HEK293 (cell line): ENCODE results near the gene GAA.

ENCODE experiments used
- CTCF ChIA-PET: fragments of 350-600 bp; formaldehyde crosslinking; extraction: SDS; loops from one replicate; lab custom pipeline; 2021; ENCODE audit warnings: antibody characterized with exemption; lab: Yijun Ruan, JAX
- POLR2A ChIA-PET: fragments of 300-600 bp; formaldehyde crosslinking; extraction: SDS; loops from one replicate; lab custom pipeline; 2020; ENCODE audit warnings: antibody characterized with exemption, inconsistent platforms; lab: Yijun Ruan, JAX
- H3K27ac ChIP-seq: fragments of 200-500 bp; sonication (Bioruptor generic); 2 replicates; pipeline ENCODE4 v1.5.1; 2014; ENCODE audit warnings: low read depth, low read length, control low read depth, inconsistent platforms; ENCODE audit errors: extremely low read depth
- H3K36me3 ChIP-seq, 2 experiments: fragments of 200-500 bp in 1 of 2; sonication (Bioruptor generic) in 1 of 2; 1 replicate in 1 of 2; 2 replicates in 1 of 2; pipeline ENCODE4 v1.5.1; 2014 to 2017; ENCODE audit warnings: inconsistent platforms in 2 of 2, low read length in 2 of 2; ENCODE audit not compliant: control insufficient read depth in 2 of 2, insufficient read depth in 1 of 2
- H3K4me1 ChIP-seq: fragments of 200-500 bp; sonication (Bioruptor generic); 2 replicates; pipeline ENCODE4 v1.5.1; 2014; ENCODE audit warnings: mild to moderate bottlenecking, low read length, inconsistent platforms; ENCODE audit not compliant: control insufficient read depth, insufficient read depth
- H3K4me3 ChIP-seq: 2 replicates; pipeline ENCODE4 v1.5.1; 2011; ENCODE audit warnings: low read depth, mild to moderate bottlenecking, control low read depth, low read length, moderate library complexity
- H3K9me3 ChIP-seq: fragments of 200-500 bp; sonication (Bioruptor generic); 2 replicates; pipeline ENCODE4 v1.5.1; 2014; ENCODE audit warnings: low read depth, low read length, inconsistent platforms; ENCODE audit not compliant: control insufficient read depth, insufficient read depth
- IKZF3 ChIP-seq: fragments of 450-650 bp; IDR thresholded peaks from 2 replicates; pipeline ENCODE4 v1.5.0; 2018; ENCODE audit warnings: missing biosample characterization, mild to moderate bottlenecking, missing genetic modification characterization, moderate library complexity
- SP7 ChIP-seq: fragments of 450-650 bp; formaldehyde crosslinking; IDR thresholded peaks from 2 replicates; pipeline ENCODE4 v1.5.1; 2016; ENCODE audit warnings: missing biosample characterization, missing genetic modification characterization
- ZBTB21 ChIP-seq: fragments of 450-650 bp; formaldehyde crosslinking; IDR thresholded peaks from 2 replicates; pipeline ENCODE4 v1.5.1; 2017; ENCODE audit warnings: missing biosample characterization, missing genetic modification characterization
- ZFP41 ChIP-seq: fragments of 450-650 bp; formaldehyde crosslinking; IDR thresholded peaks from 2 replicates; pipeline ENCODE4 v1.5.1; 2016; ENCODE audit warnings: missing biosample characterization, missing genetic modification characterization, borderline replicate concordance
- ZNF121 ChIP-seq: fragments of 450-650 bp; formaldehyde crosslinking; IDR thresholded peaks from 2 replicates; pipeline ENCODE4 v1.5.1; 2016; ENCODE audit warnings: missing biosample characterization, missing genetic modification characterization
- ZNF140 ChIP-seq: fragments of 450-650 bp; formaldehyde crosslinking; IDR thresholded peaks from 2 replicates; pipeline ENCODE4 v1.5.1; 2016; ENCODE audit warnings: missing biosample characterization, missing genetic modification characterization
- ZNF19 ChIP-seq: fragments of 450-650 bp; formaldehyde crosslinking; IDR thresholded peaks from 2 replicates; pipeline ENCODE4; 2016; ENCODE audit warnings: missing biosample characterization, missing genetic modification characterization, low read depth
- ZNF473 ChIP-seq: fragments of 450-650 bp; formaldehyde crosslinking; IDR thresholded peaks from 2 replicates; pipeline ENCODE4 v1.5.1; 2017; ENCODE audit warnings: missing biosample characterization, missing genetic modification characterization
- ZNF621 ChIP-seq: fragments of 450-650 bp; formaldehyde crosslinking; IDR thresholded peaks from 2 replicates; pipeline ENCODE4 v1.5.1; 2017; ENCODE audit warnings: missing biosample characterization, missing genetic modification characterization
- ZNF768 ChIP-seq: fragments of 450-650 bp; formaldehyde crosslinking; IDR thresholded peaks from 2 replicates; pipeline ENCODE4 v1.5.1; 2018; ENCODE audit warnings: missing biosample characterization, mild to moderate bottlenecking, missing genetic modification characterization
- ZNF785 ChIP-seq: fragments of 450-650 bp; formaldehyde crosslinking; IDR thresholded peaks from 2 replicates; pipeline ENCODE4 v1.5.1; 2016; ENCODE audit warnings: missing biosample characterization, missing genetic modification characterization
- ZNF791 ChIP-seq: fragments of 450-650 bp; formaldehyde crosslinking; IDR thresholded peaks from 2 replicates; pipeline ENCODE4 v1.5.1; 2016; ENCODE audit warnings: missing biosample characterization, missing genetic modification characterization
- ZNF843 ChIP-seq: fragments of 450-650 bp; formaldehyde crosslinking; IDR thresholded peaks from 2 replicates; pipeline ENCODE4 v1.5.1; 2016; ENCODE audit warnings: missing biosample characterization, missing genetic modification characterization
- TF ChIP-seq, protein P1 (sequence below): fragments of 450-650 bp; formaldehyde crosslinking; IDR thresholded peaks from 2 replicates; pipeline ENCODE4 v1.5.1; 2016; ENCODE audit warnings: missing biosample characterization, missing genetic modification characterization
- TF ChIP-seq, protein P2 (sequence below): fragments of 450-650 bp; formaldehyde crosslinking; IDR thresholded peaks from 2 replicates; pipeline ENCODE4 v1.5.1; 2016; ENCODE audit warnings: missing biosample characterization, missing genetic modification characterization, borderline replicate concordance
- TF ChIP-seq, protein P3 (sequence below): fragments of 450-650 bp; formaldehyde crosslinking; IDR thresholded peaks from 2 replicates; pipeline ENCODE4 v1.5.1; 2017; ENCODE audit warnings: missing biosample characterization, missing genetic modification characterization
- TF ChIP-seq, protein P4 (sequence below): fragments of 450-650 bp; formaldehyde crosslinking; IDR thresholded peaks from 2 replicates; pipeline ENCODE4 v1.5.1; 2016; ENCODE audit warnings: missing biosample characterization, missing genetic modification characterization
- TF ChIP-seq, protein P5 (sequence below): fragments of 450-650 bp; formaldehyde crosslinking; IDR thresholded peaks from 2 replicates; pipeline ENCODE4 v1.5.1; 2016; ENCODE audit warnings: missing biosample characterization, missing genetic modification characterization

Gene GAA

DNA sequence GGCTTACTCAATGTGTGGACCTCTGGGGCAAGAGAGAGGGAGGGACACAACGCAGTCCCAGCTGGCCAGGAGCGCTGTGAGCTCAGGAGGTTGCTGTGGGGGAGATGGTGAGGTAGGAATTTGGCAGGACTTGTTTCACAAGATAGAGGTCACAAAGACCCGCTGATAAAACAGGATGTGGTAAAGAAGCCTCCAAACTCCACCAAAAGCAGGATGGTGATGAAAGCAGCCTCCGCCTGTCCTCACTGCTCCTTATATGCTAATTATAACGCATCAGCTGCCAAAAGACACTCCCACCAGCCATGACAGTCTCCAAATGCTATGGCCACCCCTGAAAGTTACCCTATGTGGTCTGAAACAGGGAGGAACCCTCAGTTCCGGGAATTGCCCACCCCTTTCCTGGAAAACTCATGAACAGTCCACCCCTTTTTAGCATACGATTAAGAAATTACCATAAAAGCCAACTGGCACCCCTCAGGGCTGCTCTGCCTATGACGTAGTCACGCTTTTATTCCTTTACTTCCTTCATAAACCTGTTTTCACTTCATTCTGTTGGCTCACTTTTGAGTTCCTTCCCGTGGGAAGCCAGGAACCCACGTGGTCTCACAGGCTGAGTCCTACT is 50.8 kb downstream of the GAA start:
- H3K9me3 ChIP-seq: no peaks in the 10 kb centered on the region
- no peak overlapping the region for H3K27ac ChIP-seq
- H3K4me1 ChIP-seq: 0 out of 2 replicates have a peak, but pooled peaks cover 2% of the 10 kb centered on the region
- ChIA-PET POLR2A (no interaction called here), CTCF (interaction anchor here (0.7 kb wide), 1 partner anchor 191 kb away, joined by 3 read pairs; no protein-coding TSS in a partner anchor)
- TF ChIP-seq ZNF785 (tag by site-specific recombination) (no peak), ZBTB21 (tag by site-specific recombination) (no peak), ZNF19 (tag by site-specific recombination) (no peak), ZNF791 (tag by site-specific recombination) (no peak), ZFP41 (tag by site-specific recombination) (no peak), ZNF621 (no peak), ZNF140 (tag by site-specific recombination) (no peak), ZNF843 (tag by site-specific recombination) (no peak), ZNF768 (tag by site-specific recombination) (no peak), IKZF3 (tag by site-specific recombination) (no peak), ZNF121 (tag by site-specific recombination) (no peak), ZNF473 (no peak), SP7 (no peak)
- TF ChIP-seq, protein P1, sequence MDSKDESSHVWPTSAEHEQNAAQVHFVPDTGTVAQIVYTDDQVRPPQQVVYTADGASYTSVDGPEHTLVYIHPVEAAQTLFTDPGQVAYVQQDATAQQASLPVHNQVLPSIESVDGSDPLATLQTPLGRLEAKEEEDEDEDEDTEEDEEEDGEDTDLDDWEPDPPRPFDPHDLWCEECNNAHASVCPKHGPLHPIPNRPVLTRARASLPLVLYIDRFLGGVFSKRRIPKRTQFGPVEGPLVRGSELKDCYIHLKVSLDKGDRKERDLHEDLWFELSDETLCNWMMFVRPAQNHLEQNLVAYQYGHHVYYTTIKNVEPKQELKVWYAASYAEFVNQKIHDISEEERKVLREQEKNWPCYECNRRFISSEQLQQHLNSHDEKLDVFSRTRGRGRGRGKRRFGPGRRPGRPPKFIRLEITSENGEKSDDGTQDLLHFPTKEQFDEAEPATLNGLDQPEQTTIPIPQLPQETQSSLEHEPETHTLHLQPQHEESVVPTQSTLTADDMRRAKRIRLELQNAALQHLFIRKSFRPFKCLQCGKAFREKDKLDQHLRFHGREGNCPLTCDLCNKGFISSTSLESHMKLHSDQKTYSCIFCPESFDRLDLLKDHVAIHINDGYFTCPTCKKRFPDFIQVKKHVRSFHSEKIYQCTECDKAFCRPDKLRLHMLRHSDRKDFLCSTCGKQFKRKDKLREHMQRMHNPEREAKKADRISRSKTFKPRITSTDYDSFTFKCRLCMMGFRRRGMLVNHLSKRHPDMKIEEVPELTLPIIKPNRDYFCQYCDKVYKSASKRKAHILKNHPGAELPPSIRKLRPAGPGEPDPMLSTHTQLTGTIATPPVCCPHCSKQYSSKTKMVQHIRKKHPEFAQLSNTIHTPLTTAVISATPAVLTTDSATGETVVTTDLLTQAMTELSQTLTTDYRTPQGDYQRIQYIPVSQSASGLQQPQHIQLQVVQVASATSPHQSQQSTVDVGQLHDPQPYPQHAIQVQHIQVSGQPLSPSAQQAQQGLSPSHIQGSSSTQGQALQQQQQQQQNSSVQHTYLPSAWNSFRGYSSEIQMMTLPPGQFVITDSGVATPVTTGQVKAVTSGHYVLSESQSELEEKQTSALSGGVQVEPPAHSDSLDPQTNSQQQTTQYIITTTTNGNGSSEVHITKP: no peak
- TF ChIP-seq, protein P2, sequence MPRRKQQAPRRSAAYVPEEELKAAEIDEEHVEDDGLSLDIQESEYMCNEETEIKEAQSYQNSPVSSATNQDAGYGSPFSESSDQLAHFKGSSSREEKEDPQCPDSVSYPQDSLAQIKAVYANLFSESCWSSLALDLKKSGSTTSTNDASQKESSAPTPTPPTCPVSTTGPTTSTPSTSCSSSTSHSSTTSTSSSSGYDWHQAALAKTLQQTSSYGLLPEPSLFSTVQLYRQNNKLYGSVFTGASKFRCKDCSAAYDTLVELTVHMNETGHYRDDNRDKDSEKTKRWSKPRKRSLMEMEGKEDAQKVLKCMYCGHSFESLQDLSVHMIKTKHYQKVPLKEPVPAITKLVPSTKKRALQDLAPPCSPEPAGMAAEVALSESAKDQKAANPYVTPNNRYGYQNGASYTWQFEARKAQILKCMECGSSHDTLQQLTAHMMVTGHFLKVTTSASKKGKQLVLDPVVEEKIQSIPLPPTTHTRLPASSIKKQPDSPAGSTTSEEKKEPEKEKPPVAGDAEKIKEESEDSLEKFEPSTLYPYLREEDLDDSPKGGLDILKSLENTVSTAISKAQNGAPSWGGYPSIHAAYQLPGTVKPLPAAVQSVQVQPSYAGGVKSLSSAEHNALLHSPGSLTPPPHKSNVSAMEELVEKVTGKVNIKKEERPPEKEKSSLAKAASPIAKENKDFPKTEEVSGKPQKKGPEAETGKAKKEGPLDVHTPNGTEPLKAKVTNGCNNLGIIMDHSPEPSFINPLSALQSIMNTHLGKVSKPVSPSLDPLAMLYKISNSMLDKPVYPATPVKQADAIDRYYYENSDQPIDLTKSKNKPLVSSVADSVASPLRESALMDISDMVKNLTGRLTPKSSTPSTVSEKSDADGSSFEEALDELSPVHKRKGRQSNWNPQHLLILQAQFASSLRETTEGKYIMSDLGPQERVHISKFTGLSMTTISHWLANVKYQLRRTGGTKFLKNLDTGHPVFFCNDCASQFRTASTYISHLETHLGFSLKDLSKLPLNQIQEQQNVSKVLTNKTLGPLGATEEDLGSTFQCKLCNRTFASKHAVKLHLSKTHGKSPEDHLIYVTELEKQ (tag by site-specific recombination): no peak
- TF ChIP-seq, protein P3, sequence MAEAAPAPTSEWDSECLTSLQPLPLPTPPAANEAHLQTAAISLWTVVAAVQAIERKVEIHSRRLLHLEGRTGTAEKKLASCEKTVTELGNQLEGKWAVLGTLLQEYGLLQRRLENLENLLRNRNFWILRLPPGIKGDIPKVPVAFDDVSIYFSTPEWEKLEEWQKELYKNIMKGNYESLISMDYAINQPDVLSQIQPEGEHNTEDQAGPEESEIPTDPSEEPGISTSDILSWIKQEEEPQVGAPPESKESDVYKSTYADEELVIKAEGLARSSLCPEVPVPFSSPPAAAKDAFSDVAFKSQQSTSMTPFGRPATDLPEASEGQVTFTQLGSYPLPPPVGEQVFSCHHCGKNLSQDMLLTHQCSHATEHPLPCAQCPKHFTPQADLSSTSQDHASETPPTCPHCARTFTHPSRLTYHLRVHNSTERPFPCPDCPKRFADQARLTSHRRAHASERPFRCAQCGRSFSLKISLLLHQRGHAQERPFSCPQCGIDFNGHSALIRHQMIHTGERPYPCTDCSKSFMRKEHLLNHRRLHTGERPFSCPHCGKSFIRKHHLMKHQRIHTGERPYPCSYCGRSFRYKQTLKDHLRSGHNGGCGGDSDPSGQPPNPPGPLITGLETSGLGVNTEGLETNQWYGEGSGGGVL (tag by site-specific recombination): no peak
- TF ChIP-seq, protein P4, sequence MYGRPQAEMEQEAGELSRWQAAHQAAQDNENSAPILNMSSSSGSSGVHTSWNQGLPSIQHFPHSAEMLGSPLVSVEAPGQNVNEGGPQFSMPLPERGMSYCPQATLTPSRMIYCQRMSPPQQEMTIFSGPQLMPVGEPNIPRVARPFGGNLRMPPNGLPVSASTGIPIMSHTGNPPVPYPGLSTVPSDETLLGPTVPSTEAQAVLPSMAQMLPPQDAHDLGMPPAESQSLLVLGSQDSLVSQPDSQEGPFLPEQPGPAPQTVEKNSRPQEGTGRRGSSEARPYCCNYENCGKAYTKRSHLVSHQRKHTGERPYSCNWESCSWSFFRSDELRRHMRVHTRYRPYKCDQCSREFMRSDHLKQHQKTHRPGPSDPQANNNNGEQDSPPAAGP (tag by site-specific recombination): no peak
- TF ChIP-seq, protein P5, sequence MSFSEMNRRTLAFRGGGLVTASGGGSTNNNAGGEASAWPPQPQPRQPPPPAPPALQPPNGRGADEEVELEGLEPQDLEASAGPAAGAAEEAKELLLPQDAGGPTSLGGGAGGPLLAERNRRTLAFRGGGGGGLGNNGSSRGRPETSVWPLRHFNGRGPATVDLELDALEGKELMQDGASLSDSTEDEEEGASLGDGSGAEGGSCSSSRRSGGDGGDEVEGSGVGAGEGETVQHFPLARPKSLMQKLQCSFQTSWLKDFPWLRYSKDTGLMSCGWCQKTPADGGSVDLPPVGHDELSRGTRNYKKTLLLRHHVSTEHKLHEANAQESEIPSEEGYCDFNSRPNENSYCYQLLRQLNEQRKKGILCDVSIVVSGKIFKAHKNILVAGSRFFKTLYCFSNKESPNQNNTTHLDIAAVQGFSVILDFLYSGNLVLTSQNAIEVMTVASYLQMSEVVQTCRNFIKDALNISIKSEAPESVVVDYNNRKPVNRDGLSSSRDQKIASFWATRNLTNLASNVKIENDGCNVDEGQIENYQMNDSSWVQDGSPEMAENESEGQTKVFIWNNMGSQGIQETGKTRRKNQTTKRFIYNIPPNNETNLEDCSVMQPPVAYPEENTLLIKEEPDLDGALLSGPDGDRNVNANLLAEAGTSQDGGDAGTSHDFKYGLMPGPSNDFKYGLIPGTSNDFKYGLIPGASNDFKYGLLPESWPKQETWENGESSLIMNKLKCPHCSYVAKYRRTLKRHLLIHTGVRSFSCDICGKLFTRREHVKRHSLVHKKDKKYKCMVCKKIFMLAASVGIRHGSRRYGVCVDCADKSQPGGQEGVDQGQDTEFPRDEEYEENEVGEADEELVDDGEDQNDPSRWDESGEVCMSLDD: no peak
- no peaks in the 10 kb centered on the region; a peak in 1 of 3 replicates for H3K36me3 ChIP-seq
- no peak overlapping the region for H3K4me3 ChIP-seq
